ENCODE measurements around the gene TEX264.

Gene TEX264

GRCh38 chr3:51708216-51708845 lies 37.3 kb downstream of the TEX264 start:
- H3K9ac ChIP-seq (ENCODE audit: low read length): no peak overlapping the region
- no peak overlapping the region for H3K27ac ChIP-seq (ENCODE audit: low read depth, low read length)
- no peak overlapping the region for H3K4me3 ChIP-seq (ENCODE audit: low read depth, low read length)
- 0 out of 2 replicates have a peak, but pooled peaks cover 4% of the 10 kb centered on the region for H3K36me3 ChIP-seq (ENCODE audit: control insufficient read depth, insufficient read depth, low read length)
- peaks cover 11% of the 10 kb centered on the region for H3K4me1 ChIP-seq (ENCODE audit: control insufficient read depth, insufficient read depth, low read length)
- H3K9me3 ChIP-seq (ENCODE audit: control insufficient read depth, insufficient read depth, low read depth, low read length): no peaks in the 10 kb centered on the region
- peaks cover 25% of the 10 kb centered on the region for H3K27me3 ChIP-seq (ENCODE audit: control insufficient read depth, insufficient read depth, low read length)

- Histone ChIP-seq H3K4me3 (ENCODE audit: low read depth, low read length) (no peak overlapping the region), H3K36me3 (ENCODE audit: control insufficient read depth, insufficient read depth, low read length) (0 out of 2 replicates have a peak, but pooled peaks cover 4% of the 10 kb centered on the region), H3K27ac (ENCODE audit: low read depth, low read length) (no peak overlapping the region), H3K27me3 (ENCODE audit: control insufficient read depth, insufficient read depth, low read length) (peaks cover 25% of the 10 kb centered on the region), H3K4me1 (ENCODE audit: control insufficient read depth, insufficient read depth, low read length) (peaks cover 4% of the 10 kb centered on the region; the same call in 1 of the 2 replicates), H3K9me3 (ENCODE audit: control insufficient read depth, insufficient read depth, low read depth, low read length) (no peaks in the 10 kb centered on the region), H3K9ac (ENCODE audit: low read length) (no peak overlapping the region)
Measured at GRCh38 chr3:51709004-51709420, 38.0 kb downstream of the TEX264 start.

- 0 out of 2 replicates have a peak, but pooled peaks cover under 1% of the 10 kb centered on the region for H3K36me3 ChIP-seq (ENCODE audit: control insufficient read depth, insufficient read depth, low read length)
Measured at GRCh38 chr3:51709675-51710074, 38.6 kb downstream of the TEX264 start.

GRCh38 chr3:51710631-51711351 lies 39.7 kb downstream of the TEX264 start:
- Histone ChIP-seq H3K4me3 (ENCODE audit: low read depth, low read length) (no peak overlapping the region), H3K27me3 (ENCODE audit: control insufficient read depth, insufficient read depth, low read length) (peaks cover 25% of the 10 kb centered on the region), H3K36me3 (ENCODE audit: control insufficient read depth, insufficient read depth, low read length) (no peaks in the 10 kb centered on the region), H3K9me3 (ENCODE audit: control insufficient read depth, insufficient read depth, low read depth, low read length) (no peaks in the 10 kb centered on the region), H3K4me1 (ENCODE audit: control insufficient read depth, insufficient read depth, low read length) (0 out of 2 replicates have a peak, but pooled peaks cover 3% of the 10 kb centered on the region), H3K9ac (ENCODE audit: low read length) (no peak overlapping the region), H3K27ac (ENCODE audit: low read depth, low read length) (no peak overlapping the region)

More at GRCh38 chr3:51709675-51710074, 38.6 kb downstream of the TEX264 start:
- no peak overlapping the region for H3K9ac ChIP-seq (ENCODE audit: low read length)
- no peak overlapping the region for H3K4me3 ChIP-seq (ENCODE audit: low read depth, low read length)
- no peak overlapping the region for H3K27ac ChIP-seq (ENCODE audit: low read depth, low read length)
- 0 out of 2 replicates have a peak, but pooled peaks cover 3% of the 10 kb centered on the region for H3K4me1 ChIP-seq (ENCODE audit: control insufficient read depth, insufficient read depth, low read length)
- H3K27me3 ChIP-seq (ENCODE audit: control insufficient read depth, insufficient read depth, low read length): peaks cover 25% of the 10 kb centered on the region
- no peaks in the 10 kb centered on the region for H3K9me3 ChIP-seq (ENCODE audit: control insufficient read depth, insufficient read depth, low read depth, low read length)

- Histone ChIP-seq H3K27ac (ENCODE audit: low read depth, low read length) (no peak overlapping the region), H3K4me1 (ENCODE audit: control insufficient read depth, insufficient read depth, low read length) (peaks cover 5% of the 10 kb centered on the region; the same call in 1 of the 2 replicates), H3K27me3 (ENCODE audit: control insufficient read depth, insufficient read depth, low read length) (peaks cover 25% of the 10 kb centered on the region), H3K9me3 (ENCODE audit: control insufficient read depth, insufficient read depth, low read depth, low read length) (no peaks in the 10 kb centered on the region), H3K9ac (ENCODE audit: low read length) (no peak overlapping the region), H3K36me3 (ENCODE audit: control insufficient read depth, insufficient read depth, low read length) (no peaks in the 10 kb centered on the region), H3K4me3 (ENCODE audit: low read depth, low read length) (no peak overlapping the region)
Measured at GRCh38 chr3:51711352-51712037, 40.4 kb downstream of the TEX264 start.

GRCh38 chr3:51712038-51712420 lies 41.0 kb downstream of the TEX264 start:
- Histone ChIP-seq H3K27me3 (ENCODE audit: control insufficient read depth, insufficient read depth, low read length) (peaks cover 24% of the 10 kb centered on the region), H3K36me3 (ENCODE audit: control insufficient read depth, insufficient read depth, low read length) (no peaks in the 10 kb centered on the region), H3K4me1 (ENCODE audit: control insufficient read depth, insufficient read depth, low read length) (peaks cover 10% of the 10 kb centered on the region; the same call in 1 of the 2 replicates), H3K9ac (ENCODE audit: low read length) (no peak overlapping the region), H3K27ac (ENCODE audit: low read depth, low read length) (no peak overlapping the region), H3K9me3 (ENCODE audit: control insufficient read depth, insufficient read depth, low read depth, low read length) (no peaks in the 10 kb centered on the region), H3K4me3 (ENCODE audit: low read depth, low read length) (no peak overlapping the region)

GRCh38 chr3:51712511-51712931 lies 41.5 kb downstream of the TEX264 start:
- Histone ChIP-seq H3K36me3 (ENCODE audit: control insufficient read depth, insufficient read depth, low read length) (no peaks in the 10 kb centered on the region), H3K4me3 (ENCODE audit: low read depth, low read length) (no peak overlapping the region), H3K9me3 (ENCODE audit: control insufficient read depth, insufficient read depth, low read depth, low read length) (no peaks in the 10 kb centered on the region), H3K4me1 (ENCODE audit: control insufficient read depth, insufficient read depth, low read length) (peaks cover 10% of the 10 kb centered on the region; the same call in 1 of the 2 replicates), H3K27ac (ENCODE audit: low read depth, low read length) (no peak overlapping the region), H3K9ac (ENCODE audit: low read length) (no peak overlapping the region), H3K27me3 (ENCODE audit: control insufficient read depth, insufficient read depth, low read length) (peaks cover 19% of the 10 kb centered on the region)

GRCh38 chr3:51712963-51713362 lies 41.9 kb downstream of the TEX264 start:
- no peak overlapping the region for H3K9ac ChIP-seq (ENCODE audit: low read length)
- H3K9me3 ChIP-seq (ENCODE audit: control insufficient read depth, insufficient read depth, low read depth, low read length): no peaks in the 10 kb centered on the region
- no peak overlapping the region for H3K4me3 ChIP-seq (ENCODE audit: low read depth, low read length)
- H3K36me3 ChIP-seq (ENCODE audit: control insufficient read depth, insufficient read depth, low read length): no peaks in the 10 kb centered on the region
- peaks cover 15% of the 10 kb centered on the region for H3K27me3 ChIP-seq (ENCODE audit: control insufficient read depth, insufficient read depth, low read length)
- H3K4me1 ChIP-seq (ENCODE audit: control insufficient read depth, insufficient read depth, low read length): peaks cover 8% of the 10 kb centered on the region; the same call in 1 of the 2 replicates
- H3K27ac ChIP-seq (ENCODE audit: low read depth, low read length): no peak overlapping the region

- Histone ChIP-seq H3K27me3 (ENCODE audit: control insufficient read depth, insufficient read depth, low read length) (no peaks in the 10 kb centered on the region), H3K4me3 (ENCODE audit: low read depth, low read length) (no peak overlapping the region), H3K36me3 (ENCODE audit: control insufficient read depth, insufficient read depth, low read length) (no peaks in the 10 kb centered on the region), H3K4me1 (ENCODE audit: control insufficient read depth, insufficient read depth, low read length) (peaks cover 13% of the 10 kb centered on the region), H3K27ac (ENCODE audit: low read depth, low read length) (no peak overlapping the region), H3K9me3 (ENCODE audit: control insufficient read depth, insufficient read depth, low read depth, low read length) (no peaks in the 10 kb centered on the region), H3K9ac (ENCODE audit: low read length) (no peak overlapping the region)
Measured at GRCh38 chr3:51715231-51715976, 44.4 kb downstream of the TEX264 start.

- H3K27me3 ChIP-seq (ENCODE audit: control insufficient read depth, insufficient read depth, low read length): no peaks in the 10 kb centered on the region
- H3K9ac ChIP-seq (ENCODE audit: low read length): no peak overlapping the region
- H3K4me3 ChIP-seq (ENCODE audit: low read depth, low read length): no peak overlapping the region
- H3K27ac ChIP-seq (ENCODE audit: low read depth, low read length): no peak overlapping the region
- no peaks in the 10 kb centered on the region for H3K9me3 ChIP-seq (ENCODE audit: control insufficient read depth, insufficient read depth, low read depth, low read length)
- peaks cover 13% of the 10 kb centered on the region for H3K4me1 ChIP-seq (ENCODE audit: control insufficient read depth, insufficient read depth, low read length)
- no peaks in the 10 kb centered on the region for H3K36me3 ChIP-seq (ENCODE audit: control insufficient read depth, insufficient read depth, low read length)
Measured at GRCh38 chr3:51715977-51716294, 44.9 kb downstream of the TEX264 start.

Data from HUES6 (cell line).